T-helper 2 cell treated with Interferon-gamma antibody and Interleukin-4, amounts not matched to agents 100 ng/mL and 5 ng/mL, for 36 hours (primary cell): ENCODE data around the gene DNAI2. TPM values are rescaled to one million over a fixed set of nuclear protein-coding genes. Genes with fewer than 3 reads are reported as not detected.

ENCODE experiments used
- intact Hi-C: fragments of 100-400 bp; cut with micrococcal nuclease; formaldehyde crosslinking; loops from one replicate; pipeline ENCODE4 v1.15.1; 2023
- total RNA-seq: library from RNA; stranded (reverse); gene quantifications from 2 replicates; pipeline ENCODE4 v1.2.3, GENCODE V29; 2022

DNAI2 gene, protein sequence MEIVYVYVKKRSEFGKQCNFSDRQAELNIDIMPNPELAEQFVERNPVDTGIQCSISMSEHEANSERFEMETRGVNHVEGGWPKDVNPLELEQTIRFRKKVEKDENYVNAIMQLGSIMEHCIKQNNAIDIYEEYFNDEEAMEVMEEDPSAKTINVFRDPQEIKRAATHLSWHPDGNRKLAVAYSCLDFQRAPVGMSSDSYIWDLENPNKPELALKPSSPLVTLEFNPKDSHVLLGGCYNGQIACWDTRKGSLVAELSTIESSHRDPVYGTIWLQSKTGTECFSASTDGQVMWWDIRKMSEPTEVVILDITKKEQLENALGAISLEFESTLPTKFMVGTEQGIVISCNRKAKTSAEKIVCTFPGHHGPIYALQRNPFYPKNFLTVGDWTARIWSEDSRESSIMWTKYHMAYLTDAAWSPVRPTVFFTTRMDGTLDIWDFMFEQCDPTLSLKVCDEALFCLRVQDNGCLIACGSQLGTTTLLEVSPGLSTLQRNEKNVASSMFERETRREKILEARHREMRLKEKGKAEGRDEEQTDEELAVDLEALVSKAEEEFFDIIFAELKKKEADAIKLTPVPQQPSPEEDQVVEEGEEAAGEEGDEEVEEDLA
- total RNA-seq = 0.36 and 0.50 TPM in 2 replicates

DNA sequence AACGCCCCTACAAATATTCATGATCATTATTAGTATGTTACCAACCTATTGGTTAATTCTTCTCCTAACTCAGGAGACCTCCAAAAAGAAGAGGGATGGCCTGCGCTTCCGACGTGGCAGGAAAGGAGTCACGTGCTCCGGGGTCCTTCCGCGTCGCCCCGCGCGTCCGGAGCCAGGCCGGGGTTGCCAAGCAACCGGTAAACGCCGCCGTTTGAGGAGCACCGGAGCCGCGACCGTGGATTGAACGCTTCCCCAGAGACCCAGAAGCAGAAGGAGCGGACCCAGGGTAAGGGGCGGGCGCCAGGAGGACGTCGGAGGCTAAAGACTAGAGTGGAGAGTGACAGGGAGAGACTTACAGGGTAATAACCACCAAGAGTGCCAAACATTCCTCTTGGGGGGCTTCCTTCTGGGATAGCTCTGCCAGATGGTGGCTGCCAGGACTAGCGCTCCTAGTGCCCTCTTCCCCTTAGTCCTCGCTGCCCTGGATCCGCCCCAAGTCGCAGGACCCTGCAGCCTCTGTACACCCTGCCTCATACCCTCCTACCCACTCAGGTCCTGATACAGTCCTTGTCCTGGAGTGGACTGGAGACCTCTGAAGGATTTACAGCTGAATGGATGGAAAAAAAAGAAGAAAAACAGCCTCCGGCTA lies at the start of gene DNAI2:
DNAI2 (plus strand) TSS at position 175 of the 649 bp plus-strand sequence. CDS start 7,584 bp downstream, outside the sequence.
- intact Hi-C loops = no loop called here

DNA sequence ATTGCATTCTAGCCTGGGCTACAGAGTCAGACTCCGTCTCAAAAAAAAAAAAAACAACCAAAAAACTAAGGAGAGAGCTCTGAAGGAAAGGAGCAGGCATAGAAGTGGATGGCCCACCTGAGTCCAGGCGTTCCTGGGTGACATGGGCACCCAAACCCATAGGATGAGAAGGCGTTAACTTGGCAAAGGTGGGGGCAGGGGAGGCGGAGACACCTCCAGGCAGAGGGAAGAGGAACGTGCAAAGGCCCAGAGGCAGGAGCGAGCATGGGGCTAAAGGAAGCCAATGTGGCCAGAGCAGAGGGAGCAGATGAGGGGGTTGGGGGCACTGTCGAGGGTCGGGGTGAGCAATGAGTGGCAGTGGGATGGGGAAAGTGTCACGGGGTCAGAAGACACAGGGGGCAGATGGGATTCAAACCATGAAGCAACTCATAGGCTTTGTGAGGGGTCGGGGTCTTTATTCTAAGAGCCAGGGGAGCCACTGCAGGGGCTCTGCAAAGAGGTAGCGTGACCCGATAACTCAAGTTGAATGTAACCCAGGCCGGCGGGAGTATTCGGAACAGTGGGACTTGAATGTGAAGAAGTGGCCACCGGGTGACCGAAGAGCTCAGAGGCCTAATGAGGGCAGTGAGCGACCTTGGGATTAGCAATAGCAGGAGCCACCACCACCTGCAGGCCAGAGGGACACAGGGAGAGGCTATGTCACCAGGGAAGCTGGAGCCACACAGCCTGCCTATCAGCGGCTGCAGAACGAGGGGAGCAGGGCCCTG lies 48.9 kb upstream of the DNAI2 start:
- intact Hi-C loops = no loop called here

DNA sequence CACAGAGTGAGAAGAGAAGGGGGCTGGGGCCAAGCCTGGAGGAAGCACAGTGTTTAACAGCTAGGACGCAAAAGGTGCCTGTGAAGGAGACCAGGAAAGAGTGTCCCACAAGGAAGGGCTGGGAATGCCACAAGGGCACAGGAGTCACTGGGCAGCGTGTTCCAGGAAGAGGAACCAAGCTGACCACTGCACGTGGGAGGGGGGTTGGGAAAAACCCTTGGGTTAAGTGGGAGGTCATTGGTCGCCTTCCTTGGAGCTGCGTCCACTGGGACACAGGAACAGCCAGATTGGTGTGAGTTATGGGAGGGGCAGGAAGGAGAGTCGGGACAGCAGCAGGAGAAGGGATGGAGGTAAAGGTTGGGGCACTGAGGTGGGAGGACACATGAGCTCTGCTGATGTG lies 47.8 kb upstream of the DNAI2 start:
- intact Hi-C loops = no loop called here

DNA sequence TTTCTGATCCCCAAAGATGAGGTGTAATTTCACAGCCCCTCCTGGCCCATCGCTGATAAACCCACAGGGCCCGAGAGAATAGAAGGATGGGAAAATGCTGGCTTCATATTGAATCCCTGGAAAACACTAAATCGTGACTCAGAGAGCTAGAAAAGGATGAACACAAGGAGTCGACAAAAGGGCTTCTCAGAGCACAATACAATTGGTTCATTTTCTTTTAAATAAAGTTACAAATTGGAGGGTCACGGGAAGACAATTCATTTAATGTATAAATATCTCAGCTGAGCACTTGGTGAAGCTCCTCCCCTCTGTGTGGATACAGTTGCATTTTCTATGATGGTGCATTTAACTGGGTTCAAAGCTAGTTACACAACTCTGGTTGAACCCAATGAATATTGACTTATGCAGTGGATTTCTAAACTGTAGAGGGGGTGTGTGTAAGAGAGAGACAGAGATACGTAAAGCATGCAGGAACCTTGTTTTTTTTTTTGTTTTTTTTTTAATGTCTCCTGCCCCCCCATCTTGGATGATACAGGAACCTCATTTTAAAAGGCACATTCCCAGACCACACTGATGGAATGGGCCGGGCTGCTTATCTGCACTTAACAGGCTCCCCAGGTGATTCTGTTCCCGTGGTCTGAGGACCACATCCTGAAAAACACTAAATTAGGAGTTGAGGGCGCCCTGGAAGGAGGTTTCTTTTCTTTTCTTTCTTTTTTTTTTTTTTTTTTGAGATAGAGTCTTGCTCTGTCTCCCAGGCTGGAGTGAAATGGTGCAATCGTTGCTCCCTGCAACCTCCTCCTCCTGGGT lies 46.6 kb upstream of the DNAI2 start:
- intact Hi-C loops = no loop called here

DNA sequence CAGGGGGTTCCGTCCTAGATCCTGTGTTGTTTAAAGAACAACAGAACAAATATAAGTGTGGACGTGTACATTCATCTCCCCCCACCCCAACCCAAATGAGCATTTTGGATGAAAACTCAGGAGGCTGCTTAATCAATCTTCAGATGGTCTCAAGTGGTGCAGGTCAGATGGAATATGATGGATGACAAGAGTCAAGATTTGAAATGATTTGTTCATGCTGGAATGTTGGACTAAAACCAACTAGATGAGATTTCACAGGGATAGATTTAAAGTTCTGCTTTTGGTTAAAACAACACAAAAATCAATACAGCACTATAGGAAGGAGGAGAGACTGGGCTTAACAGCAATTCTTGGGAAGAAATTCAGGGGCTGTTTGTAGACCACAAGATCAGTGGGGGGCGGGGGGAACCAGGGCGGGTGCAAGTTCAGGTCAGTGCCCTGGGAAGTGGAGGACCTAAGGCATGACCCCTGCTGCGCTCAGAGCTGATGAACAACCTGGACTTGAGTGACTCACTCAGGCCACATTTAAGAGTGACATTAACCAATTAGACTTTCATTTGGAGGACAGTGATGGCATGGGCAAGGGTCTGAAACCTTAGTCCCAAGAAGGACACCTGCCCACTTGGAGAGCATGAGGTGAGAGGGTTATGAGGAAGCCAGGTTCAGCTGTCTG lies 45.6 kb upstream of the DNAI2 start:
- intact Hi-C loops = no loop called here

DNA sequence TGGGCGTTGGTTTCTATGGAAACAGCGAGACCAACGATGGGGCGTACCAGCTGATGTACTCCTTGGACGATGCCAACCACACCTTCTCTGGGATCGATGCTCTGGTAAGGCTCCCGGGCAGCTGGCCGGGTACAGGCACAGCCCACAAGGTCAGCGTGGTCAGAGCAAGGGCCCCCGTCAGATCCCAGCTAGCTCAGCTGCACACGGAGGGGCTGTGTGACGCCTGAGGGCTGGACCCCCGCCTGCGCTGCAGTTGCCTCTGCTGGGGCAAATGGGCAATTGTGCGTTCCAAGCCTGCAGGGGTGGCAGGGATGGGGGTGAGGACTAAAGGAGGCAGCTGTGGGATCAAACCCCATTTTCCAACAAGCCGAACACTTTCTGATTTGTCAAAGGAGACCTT lies 43.1 kb upstream of the DNAI2 start:
- intact Hi-C loops = no loop called here

DNA sequence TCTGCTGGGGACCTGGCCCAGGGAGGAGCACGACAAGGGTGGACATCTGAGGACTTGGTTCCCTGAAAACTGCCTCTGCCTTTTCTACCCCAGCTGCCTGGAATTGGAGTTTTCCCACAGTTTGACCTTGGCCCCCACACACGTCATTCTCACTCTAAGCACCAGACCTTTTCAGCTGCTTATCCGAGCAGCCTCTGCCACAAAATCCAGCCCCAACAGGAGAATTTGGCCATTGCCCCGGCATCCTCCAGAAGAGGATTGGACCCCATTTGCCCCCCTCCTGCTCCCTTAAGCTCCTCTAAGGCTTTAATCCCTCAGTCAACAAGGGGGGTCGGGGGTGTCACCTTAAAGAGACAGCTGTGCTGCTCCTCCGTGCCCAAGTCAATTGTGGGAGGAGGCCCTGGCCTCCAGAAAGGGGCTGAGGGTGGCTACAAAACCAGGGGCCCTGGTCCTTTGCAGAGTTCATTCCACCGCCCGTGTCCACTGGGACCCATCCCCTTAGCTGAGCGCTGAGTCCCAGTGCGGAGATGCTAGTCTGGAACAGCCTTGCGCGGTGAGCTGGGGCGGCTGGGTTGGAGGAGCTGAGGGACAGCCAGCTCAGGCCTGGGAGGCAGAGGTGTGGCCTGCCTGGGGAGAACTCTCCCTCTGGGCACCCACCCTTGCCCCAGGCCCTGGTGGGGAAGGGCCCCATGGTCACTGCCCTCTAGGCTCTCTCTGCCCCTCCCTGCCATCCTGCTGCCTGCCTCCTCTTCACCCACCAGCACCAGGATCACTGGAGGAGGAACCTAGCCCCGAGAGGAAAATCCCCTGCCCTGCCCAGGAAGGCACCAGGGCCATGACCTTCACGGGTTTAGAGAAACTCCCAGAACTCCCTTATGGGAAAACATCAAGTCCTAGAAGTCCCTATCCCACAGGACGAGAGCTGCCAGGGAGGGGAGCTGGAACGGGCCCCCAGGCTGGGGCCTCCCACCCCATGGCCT lies 41.8 kb upstream of the DNAI2 start:
- intact Hi-C loops = no loop called here

DNA sequence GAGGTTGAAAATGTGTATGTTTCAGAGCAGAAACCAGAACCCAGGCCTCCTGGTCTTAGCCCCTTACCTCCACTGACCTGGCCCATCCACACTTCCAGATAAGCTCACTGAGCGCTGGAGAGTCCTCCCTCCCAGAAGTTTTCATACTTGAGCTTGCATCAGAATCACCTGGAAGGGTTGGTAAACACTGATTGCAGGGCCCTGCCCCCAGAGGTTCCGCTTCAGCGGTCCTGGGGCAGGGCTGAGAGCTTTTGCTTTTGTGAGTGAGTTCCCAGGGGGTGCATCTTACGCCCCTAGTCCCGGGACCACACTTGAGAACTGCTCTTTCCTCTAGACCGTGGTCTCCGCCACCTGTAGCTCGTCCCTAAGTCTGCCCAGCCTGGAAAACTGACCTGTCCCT lies 40.1 kb upstream of the DNAI2 start:
- intact Hi-C loops = no loop called here

DNA sequence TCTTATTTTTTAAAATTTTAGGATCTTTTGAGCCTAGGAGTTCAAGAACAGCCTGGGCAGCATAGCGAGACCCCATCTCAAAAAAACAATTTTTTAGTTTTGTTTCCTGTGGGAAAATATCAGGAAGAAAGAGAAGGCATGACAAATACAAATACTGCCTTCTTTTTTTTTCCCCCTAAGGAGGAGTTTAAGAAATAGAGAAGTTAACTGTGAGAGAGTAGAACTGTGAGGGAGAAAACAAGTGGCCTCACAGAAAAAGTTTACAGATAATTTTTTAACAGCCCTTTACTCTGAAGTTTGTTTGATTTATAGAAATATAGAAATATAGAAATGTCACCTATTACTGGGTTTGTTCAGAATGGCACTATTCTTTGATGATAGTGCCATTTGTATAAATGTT lies 39.5 kb upstream of the DNAI2 start:
- intact Hi-C loops = no loop called here

DNA sequence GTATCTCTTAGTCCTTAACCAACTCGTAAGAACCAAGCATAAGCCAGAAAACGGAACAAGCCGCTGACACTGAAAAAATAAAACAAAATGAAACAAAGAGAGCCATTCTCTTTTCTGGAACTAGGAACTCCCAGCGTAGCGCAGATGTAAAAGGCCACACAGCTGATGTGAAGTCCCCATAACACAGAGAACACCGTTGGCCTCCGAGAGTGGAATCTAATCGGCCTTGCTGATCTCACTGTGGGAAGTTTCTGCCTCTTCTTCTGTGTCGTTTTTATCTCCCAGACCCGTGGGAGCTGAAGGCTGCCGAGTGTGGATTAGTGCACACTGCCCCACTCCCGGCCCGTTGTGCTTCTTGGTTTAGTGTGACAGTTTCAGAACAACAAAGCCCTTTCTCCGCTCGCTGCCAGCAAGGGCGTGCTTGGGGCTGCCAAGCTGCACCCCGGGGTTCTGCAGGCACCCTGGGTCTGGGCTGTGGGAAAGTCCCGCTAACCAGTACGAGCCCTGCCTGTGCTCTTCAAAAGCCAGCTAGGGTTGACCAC lies 38.9 kb upstream of the DNAI2 start:
- intact Hi-C loops = no loop called here

DNA sequence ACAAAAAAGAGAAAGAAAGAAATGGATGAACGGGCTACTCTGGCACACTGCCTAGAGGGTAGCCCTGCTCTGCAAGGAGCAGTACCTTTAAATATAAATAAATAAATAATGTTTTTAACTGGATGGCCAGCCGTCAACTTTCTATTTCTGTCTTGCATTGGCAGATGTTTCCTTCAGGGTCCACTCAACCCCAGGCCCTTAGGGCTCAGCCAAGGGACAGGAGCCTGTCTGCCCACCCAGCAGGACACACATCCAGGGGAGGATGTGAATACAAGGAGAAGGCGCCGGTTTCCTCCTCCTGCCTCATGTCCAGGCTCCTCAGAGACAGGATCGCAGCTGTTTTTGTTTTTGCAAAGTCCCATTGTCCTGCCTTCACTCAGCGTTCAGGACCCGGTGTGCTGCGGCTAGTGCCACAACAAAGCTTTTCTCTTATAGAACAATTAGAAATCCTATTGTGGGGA lies 38.1 kb upstream of the DNAI2 start:
- intact Hi-C loops = no loop called here

DNA sequence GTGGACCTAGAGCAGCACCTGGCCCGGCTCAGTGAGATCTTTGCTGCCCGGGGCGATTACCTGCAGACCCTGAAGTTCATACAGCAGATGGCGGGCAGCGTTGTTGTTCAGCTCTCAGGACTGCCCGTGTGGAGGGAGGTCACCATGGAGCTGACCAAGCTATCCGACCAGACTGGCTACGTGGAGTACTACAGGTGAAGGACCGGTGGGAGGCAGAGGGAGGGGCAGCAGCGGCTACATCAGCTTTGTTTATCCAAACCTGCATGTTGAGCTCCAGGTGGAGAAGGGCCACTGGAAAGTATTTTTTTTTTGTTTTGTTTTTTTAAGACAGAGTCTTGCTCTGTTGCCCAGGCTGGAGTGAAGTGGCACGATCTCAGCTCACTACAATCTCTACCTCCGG lies 36.7 kb upstream of the DNAI2 start:
- intact Hi-C loops = no loop called here

DNA sequence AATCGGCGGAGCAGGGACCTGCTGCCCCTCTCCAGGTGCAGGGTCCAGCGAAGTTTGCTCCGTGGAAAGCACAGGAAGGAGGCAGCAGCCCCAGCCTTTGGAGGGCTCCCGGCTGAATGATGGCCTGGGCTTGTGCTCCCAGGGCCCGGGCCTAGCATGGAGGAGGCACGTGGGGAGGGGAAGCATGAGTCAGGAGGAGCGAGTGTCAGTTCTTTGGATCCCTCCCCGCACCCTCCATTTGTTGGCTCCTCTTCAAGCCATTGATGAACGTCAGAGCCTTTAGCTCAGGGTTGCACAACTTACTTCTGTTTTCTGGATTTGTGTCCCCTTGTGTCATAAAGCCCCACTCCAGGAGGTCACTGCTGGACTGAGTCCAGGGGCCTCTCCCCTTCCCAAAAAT lies 34.9 kb upstream of the DNAI2 start:
- intact Hi-C loops = no loop called here

DNA sequence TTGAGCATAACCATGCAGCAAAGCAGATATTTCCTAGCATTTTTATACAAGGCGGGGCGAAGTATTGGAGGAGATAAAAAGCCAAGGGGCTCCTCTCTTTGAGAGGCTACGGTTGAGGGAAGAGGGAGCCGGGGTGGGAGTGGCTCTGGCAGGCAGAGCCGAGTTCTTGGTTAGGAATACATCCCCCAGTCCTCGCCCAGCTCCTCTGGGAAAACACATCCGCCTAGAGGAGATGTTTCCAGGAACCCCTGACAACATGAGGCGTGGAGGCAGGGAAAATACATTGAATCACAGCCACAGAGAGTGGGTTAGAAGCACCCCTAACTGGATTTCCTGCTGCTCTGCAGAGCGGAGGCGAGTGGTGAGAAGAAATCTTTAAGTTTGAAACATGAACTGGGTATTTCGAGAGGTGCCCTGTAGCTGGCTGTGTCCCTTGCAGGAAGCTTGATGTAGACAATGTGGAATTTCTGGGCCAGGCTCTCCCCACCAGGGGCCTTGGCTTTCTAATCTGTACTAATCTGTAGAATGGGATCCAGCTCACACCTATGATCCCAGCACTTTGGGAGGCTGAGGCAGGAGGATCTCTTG lies 33.3 kb upstream of the DNAI2 start:
- intact Hi-C loops = no loop called here

DNA sequence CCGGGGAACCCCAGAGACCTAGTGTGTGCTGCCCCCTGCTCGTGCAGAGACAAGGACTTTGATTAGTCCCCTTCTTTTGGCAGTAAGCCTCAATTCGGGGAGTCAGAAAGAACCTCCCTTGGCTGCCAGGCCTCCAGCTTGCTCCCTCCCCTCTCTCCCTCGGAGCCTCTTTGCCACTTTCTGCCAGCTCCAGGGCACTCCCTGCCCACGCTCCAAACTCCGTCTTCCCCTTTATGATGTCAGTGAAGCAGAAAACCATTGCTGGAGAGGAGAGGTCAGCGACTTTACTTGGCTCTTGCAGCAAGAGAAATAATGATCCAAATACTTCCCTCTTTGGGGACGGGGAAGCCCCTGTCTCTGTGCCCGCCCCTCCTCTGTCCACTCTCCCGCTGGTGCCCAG lies 32.6 kb upstream of the DNAI2 start:
- intact Hi-C loops = no loop called here

DNA sequence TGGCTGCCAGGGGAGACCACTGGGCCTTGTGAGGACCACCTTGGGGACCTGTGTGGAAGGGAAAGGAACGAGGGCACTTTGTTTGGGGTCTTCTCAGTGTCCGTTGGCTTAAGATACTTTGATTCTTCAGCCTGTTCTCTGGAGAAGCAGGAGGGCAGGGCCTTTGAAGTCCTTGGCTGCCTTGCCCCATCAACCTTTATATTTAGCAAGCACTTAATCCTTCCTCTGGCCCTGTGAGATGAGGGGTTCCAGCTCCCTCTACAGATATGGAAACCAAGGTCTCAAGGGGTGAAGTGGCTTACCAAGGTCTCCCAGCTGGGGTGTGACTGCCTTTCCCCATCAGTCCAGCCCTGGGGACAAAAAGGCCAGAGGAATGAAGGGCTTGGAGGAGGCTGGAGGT lies 32.2 kb upstream of the DNAI2 start:
- intact Hi-C loops = no loop called here

DNA sequence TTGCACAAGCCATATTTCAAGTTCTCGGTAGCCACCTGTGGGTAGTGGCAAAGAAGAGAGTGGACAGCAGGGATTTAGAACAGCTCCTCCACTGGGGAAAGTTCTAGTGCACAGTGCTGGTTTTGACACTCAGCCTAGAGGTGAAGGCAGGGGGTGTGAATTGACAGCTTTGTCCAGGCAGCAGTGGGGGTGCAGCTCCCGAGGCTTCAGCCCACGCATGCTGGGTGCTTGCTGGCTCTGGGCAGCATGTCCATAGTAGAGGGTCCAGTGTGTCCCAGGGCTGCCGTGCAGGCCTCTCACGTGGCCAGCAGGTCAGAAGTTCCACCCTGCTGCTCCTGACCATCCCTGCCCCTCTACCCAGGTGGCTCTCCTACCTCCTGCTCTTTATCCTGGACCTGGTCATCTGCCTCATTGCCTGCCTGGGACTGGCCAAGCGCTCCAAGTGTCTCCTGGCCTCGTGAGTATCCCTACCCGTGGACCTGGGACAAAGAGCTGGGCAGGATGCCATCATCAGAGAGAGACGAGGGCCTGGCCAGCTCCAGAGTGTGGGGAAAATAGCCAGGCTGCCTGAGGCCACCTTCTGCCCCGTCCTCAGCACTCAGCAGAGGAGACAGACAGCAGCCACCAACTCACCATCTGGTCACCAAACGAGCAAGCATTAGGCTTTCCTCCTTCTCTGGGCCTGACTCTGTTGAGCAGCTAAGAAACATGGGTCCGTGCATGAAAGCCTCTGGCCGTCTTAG lies 30.9 kb upstream of the DNAI2 start:
- intact Hi-C loops = no loop called here

DNA sequence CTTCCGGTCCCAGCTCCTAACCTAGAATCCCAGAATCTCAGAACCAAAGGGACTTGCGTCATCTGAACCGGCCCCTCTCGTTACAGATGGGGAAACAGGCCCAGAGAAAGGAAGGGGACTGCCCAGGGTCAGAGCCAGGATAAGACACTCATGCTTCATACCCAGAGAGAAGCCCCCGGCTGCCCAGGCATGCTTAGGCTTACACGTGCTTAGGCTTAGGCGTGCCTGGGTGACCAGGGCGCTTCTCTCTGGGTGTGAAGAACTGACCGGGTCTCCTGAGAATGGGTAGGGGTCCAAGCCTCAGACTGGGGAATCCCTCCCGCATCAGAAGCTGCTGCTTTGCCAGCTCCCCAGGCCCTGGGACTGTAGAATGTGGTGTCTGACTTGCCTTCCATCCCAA lies 29.9 kb upstream of the DNAI2 start:
- intact Hi-C loops = no loop called here
